CD8-positive, alpha-beta memory T cell (primary cell): ENCODE results near the gene RNF220. TPM values are rescaled to one million over a fixed set of nuclear protein-coding genes. Genes with fewer than 3 reads are reported as not detected.

Experiments used
- CTCF ChIA-PET: fragments of 350-600 bp; sonication (Branson Sonifier 250); formaldehyde crosslinking; loops from one replicate; lab custom pipeline; 2021; ENCODE audit warnings: antibody characterized with exemption; lab: Charles Lee
- POLR2A ChIA-PET: fragments of 350-600 bp; sonication (Branson Sonifier 250); formaldehyde crosslinking; loops from one replicate; lab custom pipeline; 2021; ENCODE audit warnings: antibody characterized with exemption; lab: Charles Lee
- DNase-seq, 5 donors: peaks; one replicate each; pipeline versions ENCODE4 v3.0.0 to v3.0.0-alpha.2; 2020 to 2022; ENCODE audit warnings: mixed read lengths in 1 of 5
- H3K27ac ChIP-seq: one replicate; pipeline ENCODE4 v1.7.0; 2013; ENCODE audit warnings: low read depth, mild to moderate bottlenecking, low read length, moderate library complexity
- H3K27me3 ChIP-seq: 2 replicates; pipeline ENCODE4 v1.7.0; 2013; ENCODE audit warnings: low read length, mild to moderate bottlenecking; ENCODE audit not compliant: insufficient read depth, poor library complexity, severe bottlenecking
- H3K36me3 ChIP-seq: 2 replicates; pipeline ENCODE4 v1.7.0; 2013; ENCODE audit warnings: mild to moderate bottlenecking, low read length, moderate library complexity; ENCODE audit not compliant: insufficient read depth
- H3K4me1 ChIP-seq: 2 replicates; pipeline ENCODE4 v1.7.0; 2013; ENCODE audit warnings: mild to moderate bottlenecking, low read length, moderate library complexity; ENCODE audit not compliant: insufficient read depth
- H3K4me3 ChIP-seq: 2 replicates; pipeline ENCODE4 v1.7.0; 2013; ENCODE audit warnings: mild to moderate bottlenecking, low read length
- H3K9me3 ChIP-seq: 2 replicates; pipeline ENCODE4 v1.7.0; 2013; ENCODE audit warnings: mild to moderate bottlenecking, low read length
- H3K27ac Mint-ChIP-seq, 8 donors: one replicate each; pipeline ENCODE4 v1.8.0; 2020 to 2021; ENCODE audit warnings: mixed read lengths in 8 of 8, mild to moderate bottlenecking in 6 of 8, inconsistent platforms in 3 of 8, moderate library complexity in 3 of 8
- H3K27me3 Mint-ChIP-seq, 2 donors: one replicate each; pipeline ENCODE4 v1.8.0; 2020 to 2021; ENCODE audit warnings: mixed read lengths in 2 of 2, mild to moderate bottlenecking in 1 of 2, moderate library complexity in 1 of 2
- H3K36me3 Mint-ChIP-seq, 3 donors: one replicate each; pipeline ENCODE4 v1.8.0; 2020 to 2021; ENCODE audit warnings: mixed read lengths in 3 of 3, inconsistent platforms in 1 of 3, mild to moderate bottlenecking in 1 of 3
- H3K4me1 Mint-ChIP-seq, 3 donors: one replicate each; pipeline ENCODE4 v1.8.0; 2020 to 2021; ENCODE audit warnings: mixed read lengths in 3 of 3, inconsistent platforms in 1 of 3, mild to moderate bottlenecking in 1 of 3
- H3K4me3 Mint-ChIP-seq, 7 donors: one replicate each; pipeline ENCODE4 v1.8.0; 2020 to 2021; ENCODE audit warnings: mixed read lengths in 7 of 7, mild to moderate bottlenecking in 6 of 7, moderate library complexity in 4 of 7, inconsistent platforms in 2 of 7
- H3K9me3 Mint-ChIP-seq, 5 donors: one replicate each; pipeline ENCODE4 v1.8.0; 2020 to 2022; ENCODE audit warnings: mixed read lengths in 5 of 5, mild to moderate bottlenecking in 3 of 5, moderate library complexity in 2 of 5, inconsistent platforms in 1 of 5
- polyA plus RNA-seq: library from polyadenylated mRNA; unstranded; fragments of 300-500 nt; fragmentation: Illumina TruSeq; gene quantifications from one replicate; pipeline ENCODE4 v1.2.3, GENCODE V29; 2021
- total RNA-seq, 2 experiments: library from RNA; stranded (reverse); gene quantifications; one replicate each; pipeline ENCODE4 v1.2.3, GENCODE V29; 2021

Gene RNF220
- total and polyA plus RNA-seq, 3 experiments from 2014 or later, result 104 to 115 (median 115) TPM

GRCh38 chr1:44640200-44640853, 235.3 kb downstream of the RNF220 start:
- Histone ChIP-seq H3K4me1 (no peaks in the 10 kb centered on the region), H3K27ac (no peak overlapping the region), H3K36me3 (peaks cover 67% of the 10 kb centered on the region), H3K4me3 (no peak overlapping the region), H3K27me3 (no peaks in the 10 kb centered on the region), H3K9me3 (no peaks in the 10 kb centered on the region)
- ChIA-PET CTCF (interaction anchor here (1.3 to 7.9 kb wide), 2 partner anchors 12 to 30 kb away, joined by 3 to 41 read pairs; no protein-coding TSS in a partner anchor), POLR2A (no interaction called here)
- peaks cover 0 to 1% (median 0%) of the 10 kb centered on the region in 5 donors for H3K9me3 Mint-ChIP-seq
- peaks cover 0 to 2% of the 10 kb centered on the region in 2 donors for H3K27me3 Mint-ChIP-seq
- H3K4me1 Mint-ChIP-seq, result peaks cover 14 to 18% (median 16%) of the 10 kb centered on the region in 3 donors
- peaks cover 6 to 98% (median 15%) of the 10 kb centered on the region in 3 donors for H3K36me3 Mint-ChIP-seq
- peak overlapping the region in 1 of 8 donors; percentile 61 for H3K27ac Mint-ChIP-seq
- no peak for DNase-seq
- H3K4me3 Mint-ChIP-seq, result no peak overlapping the region

GRCh38 chr1:44641126-44642102, 236.4 kb downstream of the RNF220 start:
- H3K4me3 ChIP-seq, result no peak overlapping the region
- peaks cover 5 to 11% (median 8%) of the 10 kb centered on the region in 3 donors for H3K4me1 Mint-ChIP-seq
- H3K4me1 ChIP-seq, result no peaks in the 10 kb centered on the region
- H3K36me3 ChIP-seq, result peaks cover 57% of the 10 kb centered on the region
- no peak overlapping the region for H3K4me3 Mint-ChIP-seq
- CTCF ChIA-PET, result interaction anchor here (1.2 to 7.9 kb wide), 2 partner anchors 11 to 69 kb away, joined by 4 to 41 read pairs; no protein-coding TSS in a partner anchor
- POLR2A ChIA-PET, result interaction anchor here (1.3 kb wide), 1 partner anchor 11 kb away, joined by 3 read pairs; no protein-coding TSS in a partner anchor
- H3K9me3 Mint-ChIP-seq, result peaks cover 0 to 1% (median 0%) of the 10 kb centered on the region in 5 donors
- peaks cover 0 to 2% of the 10 kb centered on the region in 2 donors for H3K27me3 Mint-ChIP-seq
- DNase-seq, result no peak
- no peaks in the 10 kb centered on the region for H3K9me3 ChIP-seq
- peaks cover 6 to 98% (median 15%) of the 10 kb centered on the region in 3 donors for H3K36me3 Mint-ChIP-seq
- H3K27ac ChIP-seq, result no peak overlapping the region
- H3K27ac Mint-ChIP-seq, result peak overlapping the region in 3 of 8 donors; percentile 38 to 92 (median 67)
- no peaks in the 10 kb centered on the region for H3K27me3 ChIP-seq

DNA sequence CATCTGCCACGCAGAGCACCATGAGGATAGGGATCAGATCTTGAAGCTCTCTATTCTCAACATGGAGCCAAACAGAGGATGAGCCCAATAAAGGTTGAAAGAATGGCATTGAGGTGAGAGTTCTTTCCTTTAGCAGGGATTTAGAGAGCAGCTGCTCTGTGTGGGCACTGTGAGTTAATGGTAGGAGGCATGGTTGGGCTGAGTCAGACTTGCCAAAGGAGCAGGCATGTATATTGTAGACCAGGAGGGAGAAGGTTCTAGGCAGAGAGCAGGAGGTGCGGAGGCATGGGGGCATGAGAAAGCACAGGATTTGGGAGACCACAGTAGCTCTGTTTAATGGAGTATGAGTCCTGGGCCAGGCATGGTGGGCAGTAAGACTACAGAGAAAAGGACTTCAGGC, 237.2 kb downstream of the RNF220 start:
- Histone ChIP-seq H3K27ac (no peak overlapping the region), H3K4me1 (no peaks in the 10 kb centered on the region), H3K4me3 (no peak overlapping the region), H3K27me3 (no peaks in the 10 kb centered on the region), H3K9me3 (no peaks in the 10 kb centered on the region), H3K36me3 (peaks cover 57% of the 10 kb centered on the region)
- H3K4me3 Mint-ChIP-seq, result no peak overlapping the region
- no peak for DNase-seq
- peaks cover 0 to 2% of the 10 kb centered on the region in 2 donors for H3K27me3 Mint-ChIP-seq
- CTCF ChIA-PET, result interaction anchor here (1.2 to 7.9 kb wide), 2 partner anchors 10 to 70 kb away, joined by 4 to 41 read pairs; no protein-coding TSS in a partner anchor
- POLR2A ChIA-PET, result interaction anchor here (1.3 kb wide), 1 partner anchor 11 kb away, joined by 3 read pairs; no protein-coding TSS in a partner anchor
- peaks cover 4 to 11% (median 5%) of the 10 kb centered on the region in 3 donors for H3K4me1 Mint-ChIP-seq
- peak overlapping the region in 4 of 8 donors; percentile 35 to 92 (median 70) for H3K27ac Mint-ChIP-seq
- H3K36me3 Mint-ChIP-seq, result peaks cover 6 to 98% (median 13%) of the 10 kb centered on the region in 3 donors
- peaks cover 0 to 1% (median 0%) of the 10 kb centered on the region in 5 donors for H3K9me3 Mint-ChIP-seq

DNA sequence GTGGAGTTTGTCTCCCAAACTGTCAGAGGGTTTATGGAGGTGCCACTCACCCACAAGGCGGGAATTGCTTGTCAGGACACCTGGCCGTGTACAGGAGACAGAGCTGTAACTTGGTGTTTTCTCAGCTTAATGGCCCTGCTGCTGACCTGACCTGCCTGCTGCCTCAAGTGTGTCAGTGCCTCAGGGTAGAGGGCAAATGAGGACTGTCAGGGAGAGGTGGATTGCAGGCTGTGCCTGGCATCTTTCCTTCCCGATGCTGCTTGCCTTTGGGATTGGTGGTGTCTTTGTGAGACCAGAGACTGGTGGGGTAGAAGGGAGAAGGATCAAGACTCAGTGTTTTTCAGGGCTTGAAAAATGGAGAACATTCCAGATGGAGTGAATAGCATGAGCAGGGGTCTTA, 237.9 kb downstream of the RNF220 start:
- Histone ChIP-seq H3K27me3 (no peaks in the 10 kb centered on the region), H3K27ac (no peak overlapping the region), H3K36me3 (peaks cover 61% of the 10 kb centered on the region), H3K4me1 (no peaks in the 10 kb centered on the region), H3K9me3 (no peaks in the 10 kb centered on the region), H3K4me3 (no peak overlapping the region)
- Mint-ChIP-seq H3K27ac (peak overlapping the region in 4 of 8 donors; percentile 37 to 59 (median 46)), H3K27me3 (peaks cover 0 to 2% of the 10 kb centered on the region in 2 donors), H3K4me1 (peaks cover 4 to 9% (median 5%) of the 10 kb centered on the region in 3 donors), H3K36me3 (peaks cover 6 to 98% (median 11%) of the 10 kb centered on the region in 3 donors), H3K4me3 (no peak overlapping the region), H3K9me3 (peaks cover 0 to 1% (median 0%) of the 10 kb centered on the region in 5 donors)
- CTCF ChIA-PET, result interaction anchor here (7.9 kb wide), 1 partner anchor 9 kb away, joined by 41 read pairs; no protein-coding TSS in a partner anchor
- no peak for DNase-seq
- POLR2A ChIA-PET, result interaction anchor here (1.3 kb wide), 1 partner anchor 10 kb away, joined by 3 read pairs; no protein-coding TSS in a partner anchor

DNA sequence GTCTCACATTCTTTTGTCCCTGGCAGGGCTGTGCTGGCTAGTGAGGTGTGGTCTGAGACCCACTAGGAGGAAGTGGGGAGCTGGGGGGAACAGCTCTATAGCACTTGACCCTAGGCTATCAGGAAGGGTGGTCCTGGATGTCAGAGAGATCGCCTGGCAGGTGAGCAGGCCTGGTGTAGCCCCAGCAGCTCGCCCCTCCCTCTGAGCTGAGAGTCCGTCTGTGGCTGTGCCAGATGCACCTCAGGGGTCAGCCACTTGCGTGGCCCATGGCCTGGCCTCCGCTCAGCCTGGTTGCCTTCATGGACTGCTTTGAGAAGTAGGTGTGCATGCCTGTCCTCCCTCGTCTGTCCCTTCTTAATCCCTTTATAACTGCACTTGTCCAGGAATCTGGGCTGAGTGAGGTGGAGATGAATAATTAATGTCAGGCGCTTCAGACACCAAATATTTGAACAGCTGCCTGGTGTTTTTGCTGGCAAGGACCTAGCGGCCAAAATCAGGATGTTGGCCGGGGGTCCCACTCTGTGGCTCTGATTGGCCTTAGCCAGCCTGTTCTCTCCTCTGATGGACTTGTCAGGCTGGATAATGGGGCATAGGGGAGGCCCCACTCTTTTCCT, 238.8 kb downstream of the RNF220 start:
- H3K4me3 Mint-ChIP-seq, result no peak overlapping the region
- Histone ChIP-seq H3K9me3 (no peaks in the 10 kb centered on the region), H3K4me1 (no peaks in the 10 kb centered on the region), H3K27ac (no peak overlapping the region), H3K36me3 (peaks cover 57% of the 10 kb centered on the region), H3K4me3 (no peak overlapping the region), H3K27me3 (no peaks in the 10 kb centered on the region)
- ChIA-PET POLR2A (no interaction called here), CTCF (interaction anchor here (7.9 kb wide), 1 partner anchor 8 kb away, joined by 41 read pairs; no protein-coding TSS in a partner anchor)
- peaks cover 0 to 1% (median 0%) of the 10 kb centered on the region in 5 donors for H3K9me3 Mint-ChIP-seq
- peak overlapping the region in 2 of 8 donors; percentile 38 to 43 for H3K27ac Mint-ChIP-seq
- peaks cover 6 to 98% (median 12%) of the 10 kb centered on the region in 3 donors for H3K36me3 Mint-ChIP-seq
- no peak for DNase-seq
- H3K27me3 Mint-ChIP-seq, result peaks cover 0 to 1% of the 10 kb centered on the region in 2 donors
- H3K4me1 Mint-ChIP-seq, result peaks cover 4 to 9% (median 5%) of the 10 kb centered on the region in 3 donors

DNA sequence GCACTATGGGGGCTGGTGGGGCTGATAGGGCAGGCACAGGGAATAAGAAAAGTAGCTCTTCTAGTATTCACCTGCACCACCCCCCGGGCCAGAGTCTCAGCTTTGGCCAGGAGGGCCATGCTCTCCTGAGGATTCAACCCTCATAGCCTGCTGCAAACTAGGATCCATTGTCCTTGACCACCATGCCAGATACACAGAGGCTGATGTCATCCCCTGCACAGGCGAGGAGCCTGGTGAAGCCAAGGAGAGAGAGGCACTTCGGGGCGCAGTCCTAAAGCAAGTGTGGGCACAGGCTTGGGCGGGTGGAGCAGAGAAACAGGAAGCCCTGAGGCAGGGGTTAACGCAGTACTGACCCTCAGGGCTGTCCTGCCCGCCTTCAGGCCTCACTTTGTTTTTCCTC, 239.8 kb downstream of the RNF220 start:
- H3K9me3 Mint-ChIP-seq, result peaks cover 0 to 1% (median 0%) of the 10 kb centered on the region in 5 donors
- H3K27me3 ChIP-seq, result no peaks in the 10 kb centered on the region
- H3K9me3 ChIP-seq, result no peaks in the 10 kb centered on the region
- H3K4me3 ChIP-seq, result no peak overlapping the region
- H3K36me3 ChIP-seq, result peaks cover 56% of the 10 kb centered on the region
- H3K27ac Mint-ChIP-seq, result peak overlapping the region in 2 of 8 donors; percentile 9 to 44
- no peak overlapping the region for H3K4me3 Mint-ChIP-seq
- H3K36me3 Mint-ChIP-seq, result peaks cover 6 to 99% (median 13%) of the 10 kb centered on the region in 3 donors
- CTCF ChIA-PET, result interaction anchor here (7.9 kb wide), 1 partner anchor 7 kb away, joined by 41 read pairs; no protein-coding TSS in a partner anchor
- no peak overlapping the region for H3K27ac ChIP-seq
- H3K27me3 Mint-ChIP-seq, result no peaks in the 10 kb centered on the region
- POLR2A ChIA-PET, result no interaction called here
- DNase-seq, result no peak
- peaks cover 0 to 7% (median 0%) of the 10 kb centered on the region in 3 donors for H3K4me1 Mint-ChIP-seq
- H3K4me1 ChIP-seq, result no peaks in the 10 kb centered on the region
